ENCODE measurements around the gene PCDHGA1. TPM values are rescaled to one million over a fixed set of nuclear protein-coding genes. Genes with fewer than 3 reads are reported as not detected.

The PCDHGA1 gene
- total and polyA plus RNA-seq, 4 donors, result 0.91 to 1.6 (median 1.0) TPM; not detected in 1

GRCh38 chr5:141525653-141526052 is 195.3 kb downstream of the PCDHGA1 start:
- H3K9me3 ChIP-seq (ENCODE audit: control insufficient read depth, low read length), result no peaks in the 10 kb centered on the region
- DNase-seq (no peak), ATAC-seq (ENCODE audit: low FRiP score) (no peak)
- H3K4me1 ChIP-seq (ENCODE audit: control insufficient read depth in 1 of 2, insufficient read depth in 2 of 2, low read length in 2 of 2), result no peaks in the 10 kb centered on the region
- no peak overlapping the region for H3K4me3 ChIP-seq (ENCODE audit: low read length in 2 of 2)
- H3K27me3 ChIP-seq (ENCODE audit: control insufficient read depth in 1 of 2, insufficient read depth in 2 of 2, low read length in 1 of 2), result no peaks in the 10 kb centered on the region
- WGBS, 2 donors, result 71 to 79% methylated on average over 7 of the region's 7 CpGs
- H3K36me3 ChIP-seq (ENCODE audit: control insufficient read depth in 1 of 2, insufficient read depth in 2 of 2, low read length in 1 of 2), result peaks cover 2 to 7% of the 10 kb centered on the region in 2 donors
- H3K27ac ChIP-seq (ENCODE audit: low read depth in 1 of 2, low read length in 2 of 2), result no peak overlapping the region
- intact Hi-C loops (cut with DNase I), result loop anchor here (2.0 to 10.0 kb wide), 4 partner anchors 33 to 111 kb away; partner anchors contain the start of genes PCDHGA10 (in 1 of the 2), PCDHGA11 (in 1 of the 2), PCDHGB7 (in 1 of the 2) and PCDHGC3 (in 1 of the 2)

DNA sequence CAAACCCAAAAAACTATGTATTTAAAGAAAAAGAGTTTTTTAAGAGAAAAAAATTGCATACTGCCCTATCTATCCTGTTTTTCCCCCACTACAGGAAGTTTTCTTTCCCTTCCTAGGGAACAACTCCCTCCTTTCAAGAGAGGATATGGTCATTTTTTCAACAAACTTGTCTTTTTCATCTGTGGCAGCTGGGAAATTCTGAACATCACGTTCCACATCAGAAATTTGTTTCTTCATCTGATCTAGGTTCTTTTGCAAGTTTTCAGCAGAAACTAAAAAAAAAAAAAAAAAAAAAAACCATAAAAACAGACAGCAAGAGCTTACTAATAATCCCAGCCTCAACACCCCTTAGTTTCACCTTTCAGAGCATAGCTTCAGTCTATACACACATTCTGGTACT is 197.1 kb downstream of the PCDHGA1 start:
- Histone ChIP-seq H3K27ac (ENCODE audit: low read depth in 1 of 2, low read length in 2 of 2) (no peak overlapping the region), H3K4me1 (ENCODE audit: control insufficient read depth in 1 of 2, insufficient read depth in 2 of 2, low read length in 2 of 2) (no peaks in the 10 kb centered on the region), H3K4me3 (ENCODE audit: low read length in 2 of 2) (no peak overlapping the region), H3K36me3 (ENCODE audit: control insufficient read depth in 1 of 2, insufficient read depth in 2 of 2, low read length in 1 of 2) (peaks cover 2 to 7% of the 10 kb centered on the region in 2 donors), H3K9me3 (ENCODE audit: control insufficient read depth, low read length) (no peaks in the 10 kb centered on the region), H3K27me3 (ENCODE audit: control insufficient read depth in 1 of 2, insufficient read depth in 2 of 2, low read length in 1 of 2) (no peaks in the 10 kb centered on the region)
- intact Hi-C loops (cut with DNase I), result loop anchor here (5.0 to 10.0 kb wide), 2 partner anchors 105 to 113 kb away; partner anchors contain the start of genes PCDHGA10 (in 1 of the 2), PCDHGA11 (in 1 of the 2) and PCDHGB7 (in 1 of the 2)
- ATAC-seq (ENCODE audit: low FRiP score) (no peak), DNase-seq (no peak)
- 45 to 49% methylated on average over 1 of the region's 1 CpG for WGBS, 2 donors

GRCh38 chr5:141528291-141528984 is 198.1 kb downstream of the PCDHGA1 start:
- peak; percentile 17 for ATAC-seq (ENCODE audit: low FRiP score)
- DNase-seq, result peak in 1 of 2 donors; percentile 59
- no peaks in the 10 kb centered on the region for H3K27me3 ChIP-seq (ENCODE audit: control insufficient read depth in 1 of 2, insufficient read depth in 2 of 2, low read length in 1 of 2)
- H3K36me3 ChIP-seq (ENCODE audit: control insufficient read depth in 1 of 2, insufficient read depth in 2 of 2, low read length in 1 of 2), result peaks cover 2 to 7% of the 10 kb centered on the region in 2 donors
- no peaks in the 10 kb centered on the region for H3K4me1 ChIP-seq (ENCODE audit: control insufficient read depth in 1 of 2, insufficient read depth in 2 of 2, low read length in 2 of 2)
- intact Hi-C loops (cut with DNase I), result loop anchor here (5.0 to 10.0 kb wide), 2 partner anchors 106 to 114 kb away; partner anchors contain the start of genes PCDHGA10 (in 1 of the 2), PCDHGA11 (in 1 of the 2) and PCDHGB7 (in 1 of the 2)
- H3K9me3 ChIP-seq (ENCODE audit: control insufficient read depth, low read length), result no peaks in the 10 kb centered on the region
- H3K27ac ChIP-seq (ENCODE audit: low read depth in 1 of 2, low read length in 2 of 2), result peak overlapping the region; percentile 47 to 66
- WGBS, 2 donors, result 7 to 14% methylated on average over 11 of the region's 11 CpGs
- H3K4me3 ChIP-seq (ENCODE audit: low read length in 2 of 2), result no peak overlapping the region

DNA sequence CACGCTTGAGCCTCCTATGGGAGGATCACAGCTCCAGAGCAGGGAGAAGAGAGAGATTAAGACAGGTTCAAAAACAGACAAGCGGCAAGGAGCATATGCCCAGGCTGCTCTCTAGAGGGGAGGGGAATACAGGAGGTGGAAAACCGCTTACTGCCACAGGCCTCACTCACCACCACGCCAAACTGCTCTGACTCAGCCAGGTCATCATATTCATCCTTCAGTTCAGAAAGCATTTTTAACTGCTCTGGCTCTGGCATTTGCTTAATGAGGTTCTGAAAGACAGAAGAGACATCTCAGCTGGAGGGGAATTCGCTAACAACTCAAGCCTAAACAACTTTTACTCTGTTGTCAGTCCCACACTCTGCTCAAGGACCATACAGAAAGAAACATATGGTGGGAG is 198.7 kb downstream of the PCDHGA1 start:
- no peak for ATAC-seq (ENCODE audit: low FRiP score)
- Histone ChIP-seq H3K27me3 (ENCODE audit: control insufficient read depth in 1 of 2, insufficient read depth in 2 of 2, low read length in 1 of 2) (no peaks in the 10 kb centered on the region), H3K4me1 (ENCODE audit: control insufficient read depth in 1 of 2, insufficient read depth in 2 of 2, low read length in 2 of 2) (no peaks in the 10 kb centered on the region), H3K4me3 (ENCODE audit: low read length in 2 of 2) (no peak overlapping the region), H3K9me3 (ENCODE audit: control insufficient read depth, low read length) (no peaks in the 10 kb centered on the region), H3K36me3 (ENCODE audit: control insufficient read depth in 1 of 2, insufficient read depth in 2 of 2, low read length in 1 of 2) (peaks cover 2 to 9% of the 10 kb centered on the region in 2 donors), H3K27ac (ENCODE audit: low read depth in 1 of 2, low read length in 2 of 2) (peak overlapping the region; percentile 47 to 66)
- DNase-seq, result peak in 1 of 2 donors; percentile 58
- WGBS, 2 donors, result 32 to 36% methylated on average over 5 of the region's 5 CpGs
- intact Hi-C loops (cut with DNase I), result loop anchor here (5.0 to 10.0 kb wide), 2 partner anchors 107 to 114 kb away; partner anchors contain the start of genes PCDHGA10 (in 1 of the 2), PCDHGA11 (in 1 of the 2) and PCDHGB7 (in 1 of the 2)

- DNase-seq, result no peak
- H3K36me3 ChIP-seq (ENCODE audit: control insufficient read depth in 1 of 2, insufficient read depth in 2 of 2, low read length in 1 of 2), result peaks cover 2 to 9% of the 10 kb centered on the region in 2 donors
- H3K4me3 ChIP-seq (ENCODE audit: low read length in 2 of 2), result no peak overlapping the region
- ATAC-seq (ENCODE audit: low FRiP score), result no peak
- intact Hi-C loops (cut with DNase I), result loop anchor here (5.0 to 10.0 kb wide), 2 partner anchors 108 to 115 kb away; partner anchors contain the start of genes PCDHGA10 (in 1 of the 2), PCDHGA11 (in 1 of the 2) and PCDHGB7 (in 1 of the 2)
- H3K27me3 ChIP-seq (ENCODE audit: control insufficient read depth in 1 of 2, insufficient read depth in 2 of 2, low read length in 1 of 2), result no peaks in the 10 kb centered on the region
- WGBS, 2 donors, result 93 to 94% methylated on average over 7 of the region's 7 CpGs
- peak overlapping the region; percentile 47 to 66 for H3K27ac ChIP-seq (ENCODE audit: low read depth in 1 of 2, low read length in 2 of 2)
- H3K9me3 ChIP-seq (ENCODE audit: control insufficient read depth, low read length), result no peaks in the 10 kb centered on the region
- no peaks in the 10 kb centered on the region for H3K4me1 ChIP-seq (ENCODE audit: control insufficient read depth in 1 of 2, insufficient read depth in 2 of 2, low read length in 2 of 2)
Observed at GRCh38 chr5:141529873-141530272, 199.6 kb downstream of the PCDHGA1 start.

GRCh38 chr5:141532726-141533125 is 202.4 kb downstream of the PCDHGA1 start:
- no peaks in the 10 kb centered on the region for H3K27me3 ChIP-seq (ENCODE audit: control insufficient read depth in 1 of 2, insufficient read depth in 2 of 2, low read length in 1 of 2)
- H3K4me1 ChIP-seq (ENCODE audit: control insufficient read depth in 1 of 2, insufficient read depth in 2 of 2, low read length in 2 of 2), result no peaks in the 10 kb centered on the region
- peaks cover 0 to 2% of the 10 kb centered on the region in 2 donors for H3K36me3 ChIP-seq (ENCODE audit: control insufficient read depth in 1 of 2, insufficient read depth in 2 of 2, low read length in 1 of 2)
- ATAC-seq (ENCODE audit: low FRiP score) (no peak), DNase-seq (no peak)
- 99 to 100% methylated on average over 1 of the region's 1 CpG for WGBS, 2 donors
- H3K4me3 ChIP-seq (ENCODE audit: low read length in 2 of 2), result no peak overlapping the region
- H3K27ac ChIP-seq (ENCODE audit: low read depth in 1 of 2, low read length in 2 of 2), result no peak overlapping the region
- no peaks in the 10 kb centered on the region for H3K9me3 ChIP-seq (ENCODE audit: control insufficient read depth, low read length)
- intact Hi-C loops (cut with DNase I), result no loop called here

DNA sequence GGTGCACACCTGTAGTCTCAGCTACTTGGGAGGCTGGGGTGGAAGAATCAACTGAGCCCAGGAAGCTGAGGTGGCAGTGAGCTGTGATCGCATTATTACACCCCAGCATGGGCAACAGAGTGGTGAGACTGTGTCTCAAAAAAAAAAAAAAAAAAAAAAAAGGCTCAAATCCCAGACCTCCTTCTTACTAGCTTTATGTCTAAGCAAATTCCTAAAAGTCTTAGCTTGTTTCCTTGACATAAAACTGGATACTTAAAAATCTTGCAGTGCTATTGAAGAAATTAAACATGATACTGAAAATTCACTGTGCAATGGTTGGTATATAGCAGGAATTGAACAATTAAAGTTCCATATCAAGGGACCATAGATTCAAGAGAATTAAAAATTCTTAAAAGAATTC is 203.6 kb downstream of the PCDHGA1 start:
- Histone ChIP-seq H3K27ac (ENCODE audit: low read depth in 1 of 2, low read length in 2 of 2) (no peak overlapping the region), H3K9me3 (ENCODE audit: control insufficient read depth, low read length) (no peaks in the 10 kb centered on the region), H3K36me3 (ENCODE audit: control insufficient read depth in 1 of 2, insufficient read depth in 2 of 2, low read length in 1 of 2) (peaks cover 0 to 2% of the 10 kb centered on the region in 2 donors), H3K4me1 (ENCODE audit: control insufficient read depth in 1 of 2, insufficient read depth in 2 of 2, low read length in 2 of 2) (no peaks in the 10 kb centered on the region), H3K27me3 (ENCODE audit: control insufficient read depth in 1 of 2, insufficient read depth in 2 of 2, low read length in 1 of 2) (no peaks in the 10 kb centered on the region), H3K4me3 (ENCODE audit: low read length in 2 of 2) (no peak overlapping the region)
- intact Hi-C loops (cut with DNase I), result no loop called here
- WGBS, 2 donors, result 94 to 100% methylated on average over 1 of the region's 1 CpG
- ATAC-seq (ENCODE audit: low FRiP score) (no peak), DNase-seq (no peak)

GRCh38 chr5:141534492-141535213 is 204.3 kb downstream of the PCDHGA1 start:
- Histone ChIP-seq H3K27me3 (ENCODE audit: control insufficient read depth in 1 of 2, insufficient read depth in 2 of 2, low read length in 1 of 2) (no peaks in the 10 kb centered on the region), H3K36me3 (ENCODE audit: control insufficient read depth in 1 of 2, insufficient read depth in 2 of 2, low read length in 1 of 2) (peaks cover 0 to 2% of the 10 kb centered on the region in 2 donors), H3K27ac (ENCODE audit: low read depth in 1 of 2, low read length in 2 of 2) (no peak overlapping the region), H3K4me3 (ENCODE audit: low read length in 2 of 2) (no peak overlapping the region), H3K4me1 (ENCODE audit: control insufficient read depth in 1 of 2, insufficient read depth in 2 of 2, low read length in 2 of 2) (no peaks in the 10 kb centered on the region), H3K9me3 (ENCODE audit: control insufficient read depth, low read length) (no peaks in the 10 kb centered on the region)
- ATAC-seq (ENCODE audit: low FRiP score), result no peak
- no peak for DNase-seq
- 95 to 97% methylated on average over 4 of the region's 4 CpGs for WGBS, 2 donors
- intact Hi-C loops (cut with DNase I), result no loop called here

All from aorta (tissue), 5 donors.